CD4-positive, alpha-beta memory T cell (primary cell): Measurements from ENCODE around the gene ISLR. TPM values are rescaled to one million over a fixed set of nuclear protein-coding genes. Genes with fewer than 3 reads are reported as not detected.

Source experiments
- CTCF ChIA-PET: fragments of 350-600 bp; sonication (Branson Sonifier 250); formaldehyde crosslinking; loops from one replicate; lab custom pipeline; 2021; ENCODE audit warnings: inconsistent platforms; ENCODE audit not compliant: partially characterized antibody; lab: Charles Lee
- POLR2A ChIA-PET: fragments of 350-600 bp; sonication (Branson Sonifier 250); formaldehyde crosslinking; loops from one replicate; lab custom pipeline; 2021; ENCODE audit not compliant: partially characterized antibody; lab: Charles Lee
- DNase-seq, 5 donors: peaks; one replicate each; pipeline versions ENCODE4 v3.0.0 to v3.0.0-alpha.2; 2020 to 2022; ENCODE audit warnings: mixed read lengths in 1 of 5
- H3K27ac ChIP-seq: one replicate; pipeline ENCODE4 v1.7.0; 2013; ENCODE audit warnings: low read depth, low read length
- H3K27me3 ChIP-seq: 2 replicates; pipeline ENCODE4 v1.7.0; 2013; ENCODE audit warnings: mild to moderate bottlenecking, low read length, moderate library complexity; ENCODE audit not compliant: insufficient read depth
- H3K36me3 ChIP-seq: 2 replicates; pipeline ENCODE4 v1.7.0; 2013; ENCODE audit warnings: mild to moderate bottlenecking, low read length, moderate library complexity; ENCODE audit not compliant: insufficient read depth
- H3K4me1 ChIP-seq: 2 replicates; pipeline ENCODE4 v1.7.0; 2013; ENCODE audit warnings: mild to moderate bottlenecking, low read length, moderate library complexity; ENCODE audit not compliant: insufficient read depth
- H3K4me3 ChIP-seq, 2 donors: one replicate each; pipeline ENCODE4 v1.7.0; 2013; ENCODE audit warnings: low read length in 2 of 2, mild to moderate bottlenecking in 1 of 2
- H3K9me3 ChIP-seq, 2 donors: one replicate each; pipeline ENCODE4 v1.7.0; 2013; ENCODE audit warnings: low read length in 2 of 2, control low read depth in 1 of 2; ENCODE audit not compliant: control insufficient read depth in 1 of 2
- H3K27ac Mint-ChIP-seq, 7 donors: one replicate each; pipeline ENCODE4 v1.8.0; 2020 to 2021; ENCODE audit warnings: mixed read lengths in 7 of 7, mild to moderate bottlenecking in 6 of 7, inconsistent platforms in 3 of 7, moderate library complexity in 3 of 7
- H3K27me3 Mint-ChIP-seq, 2 donors: one replicate each; pipeline ENCODE4 v1.8.0; 2020 to 2021; ENCODE audit warnings: mixed read lengths in 2 of 2
- H3K36me3 Mint-ChIP-seq, 2 donors: one replicate each; pipeline ENCODE4 v1.8.0; 2020 to 2021; ENCODE audit warnings: mixed read lengths in 2 of 2, inconsistent platforms in 1 of 2, mild to moderate bottlenecking in 1 of 2
- H3K4me1 Mint-ChIP-seq, 4 donors: one replicate each; pipeline ENCODE4 v1.8.0; 2020 to 2021; ENCODE audit warnings: mixed read lengths in 4 of 4, mild to moderate bottlenecking in 1 of 4
- H3K4me3 Mint-ChIP-seq, 8 donors: one replicate each; pipeline ENCODE4 v1.8.0; 2020 to 2021; ENCODE audit warnings: mixed read lengths in 8 of 8, mild to moderate bottlenecking in 7 of 8, moderate library complexity in 6 of 8, inconsistent platforms in 3 of 8
- H3K9me3 Mint-ChIP-seq, 8 donors: one replicate each; pipeline ENCODE4 v1.8.0; 2020 to 2021; ENCODE audit warnings: mixed read lengths in 8 of 8, mild to moderate bottlenecking in 5 of 8, inconsistent platforms in 3 of 8, moderate library complexity in 1 of 8
- intact Hi-C: fragments of 100-400 bp; cut with micrococcal nuclease; formaldehyde crosslinking; loops from one replicate; pipeline ENCODE4 v1.15.1; 2023
- polyA plus RNA-seq, 2 donors: library from polyadenylated mRNA; unstranded; fragments of 300-500 nt; fragmentation: Illumina TruSeq; gene quantifications; one replicate each; pipeline ENCODE4 v1.2.3, GENCODE V29; 2021
- total RNA-seq, 2 experiments: library from RNA; stranded (reverse); gene quantifications; one replicate each; pipeline ENCODE4 v1.2.3, GENCODE V29; 2021

ISLR gene
- total and polyA plus RNA-seq, 4 experiments from 2014 or later, result not detected

DNA sequence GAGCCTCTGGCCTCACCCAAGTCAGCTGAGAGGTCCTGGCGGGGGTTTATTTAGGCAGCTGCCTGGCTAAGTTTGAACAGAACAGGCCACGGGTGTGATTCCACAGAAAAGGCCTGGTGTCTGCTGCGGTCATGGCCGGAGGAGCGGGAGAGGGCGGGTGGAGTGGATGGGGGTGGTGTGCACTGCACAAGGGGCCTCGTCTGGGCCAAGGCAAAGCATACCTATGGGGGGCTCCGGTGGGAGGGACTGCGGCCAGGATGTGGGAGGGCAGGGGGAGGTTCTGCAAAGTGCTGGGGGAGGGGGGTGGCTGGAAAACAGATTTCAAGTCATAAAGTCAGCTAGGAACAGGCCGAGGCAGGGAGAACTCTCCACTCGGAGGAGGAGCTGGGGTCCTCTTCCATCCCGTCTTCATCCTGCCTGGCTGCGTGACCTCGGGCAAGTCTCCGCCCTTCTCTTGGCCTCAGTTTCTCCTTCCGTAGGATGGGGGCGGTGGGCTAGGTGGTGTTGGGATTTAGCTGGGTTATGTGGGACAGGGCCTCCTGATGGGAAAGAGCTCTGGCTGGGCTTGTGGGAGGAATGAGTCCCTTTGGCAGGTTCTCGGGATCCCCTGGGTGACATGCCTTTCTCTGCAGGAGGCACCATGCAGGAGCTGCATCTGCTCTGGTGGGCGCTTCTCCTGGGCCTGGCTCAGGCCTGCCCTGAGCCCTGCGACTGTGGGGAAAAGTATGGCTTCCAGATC is 878 bp downstream of the ISLR start:
- no peak overlapping the region for H3K4me3 ChIP-seq
- no peaks in the 10 kb centered on the region for H3K9me3 ChIP-seq
- intact Hi-C loops, result no loop called here
- Mint-ChIP-seq H3K4me3 (no peak overlapping the region), H3K4me1 (no peaks in the 10 kb centered on the region), H3K27me3 (peaks cover 3 to 4% of the 10 kb centered on the region in 2 donors), H3K9me3 (peaks cover 0 to 2% (median 0%) of the 10 kb centered on the region in 8 donors), H3K27ac (no peak overlapping the region), H3K36me3 (no peaks in the 10 kb centered on the region)
- no peaks in the 10 kb centered on the region for H3K27me3 ChIP-seq
- no peaks in the 10 kb centered on the region for H3K4me1 ChIP-seq
- H3K27ac ChIP-seq, result no peak overlapping the region
- DNase-seq, result no peak
- CTCF ChIA-PET, result interaction anchor here (1.2 kb wide), 1 partner anchor 9 kb away, joined by 3 read pairs; no protein-coding TSS in a partner anchor
- H3K36me3 ChIP-seq, result no peaks in the 10 kb centered on the region
- POLR2A ChIA-PET, result no interaction called here

DNA sequence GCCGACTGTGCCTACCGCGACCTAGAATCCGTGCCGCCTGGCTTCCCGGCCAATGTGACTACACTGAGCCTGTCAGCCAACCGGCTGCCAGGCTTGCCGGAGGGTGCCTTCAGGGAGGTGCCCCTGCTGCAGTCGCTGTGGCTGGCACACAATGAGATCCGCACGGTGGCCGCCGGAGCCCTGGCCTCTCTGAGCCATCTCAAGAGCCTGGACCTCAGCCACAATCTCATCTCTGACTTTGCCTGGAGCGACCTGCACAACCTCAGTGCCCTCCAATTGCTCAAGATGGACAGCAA is 1.4 kb downstream of the ISLR start:
- Mint-ChIP-seq H3K36me3 (no peaks in the 10 kb centered on the region), H3K27ac (no peak overlapping the region), H3K4me1 (no peaks in the 10 kb centered on the region), H3K9me3 (peaks cover 0 to 2% (median 0%) of the 10 kb centered on the region in 8 donors), H3K27me3 (peaks cover 3 to 4% of the 10 kb centered on the region in 2 donors), H3K4me3 (no peak overlapping the region)
- H3K27ac ChIP-seq, result no peak overlapping the region
- no peak overlapping the region for H3K4me3 ChIP-seq
- ChIA-PET CTCF (no interaction called here), POLR2A (no interaction called here)
- no peaks in the 10 kb centered on the region for H3K36me3 ChIP-seq
- H3K9me3 ChIP-seq, result no peaks in the 10 kb centered on the region
- no peak for DNase-seq
- no peaks in the 10 kb centered on the region for H3K27me3 ChIP-seq
- intact Hi-C loops, result no loop called here
- H3K4me1 ChIP-seq, result no peaks in the 10 kb centered on the region

DNA sequence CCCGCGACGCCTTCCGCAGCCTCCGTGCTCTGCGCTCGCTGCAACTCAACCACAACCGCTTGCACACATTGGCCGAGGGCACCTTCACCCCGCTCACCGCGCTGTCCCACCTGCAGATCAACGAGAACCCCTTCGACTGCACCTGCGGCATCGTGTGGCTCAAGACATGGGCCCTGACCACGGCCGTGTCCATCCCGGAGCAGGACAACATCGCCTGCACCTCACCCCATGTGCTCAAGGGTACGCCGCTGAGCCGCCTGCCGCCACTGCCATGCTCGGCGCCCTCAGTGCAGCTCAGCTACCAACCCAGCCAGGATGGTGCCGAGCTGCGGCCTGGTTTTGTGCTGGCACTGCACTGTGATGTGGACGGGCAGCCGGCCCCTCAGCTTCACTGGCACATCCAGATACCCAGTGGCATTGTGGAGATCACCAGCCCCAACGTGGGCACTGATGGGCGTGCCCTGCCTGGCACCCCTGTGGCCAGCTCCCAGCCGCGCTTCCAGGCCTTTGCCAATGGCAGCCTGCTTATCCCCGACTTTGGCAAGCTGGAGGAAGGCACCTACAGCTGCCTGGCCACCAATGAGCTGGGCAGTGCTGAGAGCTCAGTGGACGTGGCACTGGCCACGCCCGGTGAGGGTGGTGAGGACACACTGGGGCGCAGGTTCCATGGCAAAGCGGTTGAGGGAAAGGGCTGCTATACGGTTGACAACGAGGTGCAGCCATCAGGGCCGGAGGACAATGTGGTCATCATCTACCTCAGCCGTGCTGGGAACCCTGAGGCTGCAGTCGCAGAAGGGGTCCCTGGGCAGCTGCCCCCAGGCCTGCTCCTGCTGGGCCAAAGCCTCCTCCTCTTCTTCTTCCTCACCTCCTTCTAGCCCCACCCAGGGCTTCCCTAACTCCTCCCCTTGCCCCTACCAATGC is 2.0 kb downstream of the ISLR start:
- POLR2A ChIA-PET, result no interaction called here
- no peak overlapping the region for H3K27ac ChIP-seq
- DNase-seq, result no peak
- Mint-ChIP-seq H3K36me3 (no peaks in the 10 kb centered on the region), H3K4me3 (no peak overlapping the region), H3K27me3 (peaks cover 3 to 4% of the 10 kb centered on the region in 2 donors), H3K27ac (no peak overlapping the region), H3K9me3 (peaks cover 0 to 2% (median 0%) of the 10 kb centered on the region in 8 donors), H3K4me1 (no peaks in the 10 kb centered on the region)
- CTCF ChIA-PET, result no interaction called here
- no peaks in the 10 kb centered on the region for H3K36me3 ChIP-seq
- no peaks in the 10 kb centered on the region for H3K27me3 ChIP-seq
- intact Hi-C loops, result no loop called here
- no peaks in the 10 kb centered on the region for H3K4me1 ChIP-seq
- no peak overlapping the region for H3K4me3 ChIP-seq
- no peaks in the 10 kb centered on the region for H3K9me3 ChIP-seq

DNA sequence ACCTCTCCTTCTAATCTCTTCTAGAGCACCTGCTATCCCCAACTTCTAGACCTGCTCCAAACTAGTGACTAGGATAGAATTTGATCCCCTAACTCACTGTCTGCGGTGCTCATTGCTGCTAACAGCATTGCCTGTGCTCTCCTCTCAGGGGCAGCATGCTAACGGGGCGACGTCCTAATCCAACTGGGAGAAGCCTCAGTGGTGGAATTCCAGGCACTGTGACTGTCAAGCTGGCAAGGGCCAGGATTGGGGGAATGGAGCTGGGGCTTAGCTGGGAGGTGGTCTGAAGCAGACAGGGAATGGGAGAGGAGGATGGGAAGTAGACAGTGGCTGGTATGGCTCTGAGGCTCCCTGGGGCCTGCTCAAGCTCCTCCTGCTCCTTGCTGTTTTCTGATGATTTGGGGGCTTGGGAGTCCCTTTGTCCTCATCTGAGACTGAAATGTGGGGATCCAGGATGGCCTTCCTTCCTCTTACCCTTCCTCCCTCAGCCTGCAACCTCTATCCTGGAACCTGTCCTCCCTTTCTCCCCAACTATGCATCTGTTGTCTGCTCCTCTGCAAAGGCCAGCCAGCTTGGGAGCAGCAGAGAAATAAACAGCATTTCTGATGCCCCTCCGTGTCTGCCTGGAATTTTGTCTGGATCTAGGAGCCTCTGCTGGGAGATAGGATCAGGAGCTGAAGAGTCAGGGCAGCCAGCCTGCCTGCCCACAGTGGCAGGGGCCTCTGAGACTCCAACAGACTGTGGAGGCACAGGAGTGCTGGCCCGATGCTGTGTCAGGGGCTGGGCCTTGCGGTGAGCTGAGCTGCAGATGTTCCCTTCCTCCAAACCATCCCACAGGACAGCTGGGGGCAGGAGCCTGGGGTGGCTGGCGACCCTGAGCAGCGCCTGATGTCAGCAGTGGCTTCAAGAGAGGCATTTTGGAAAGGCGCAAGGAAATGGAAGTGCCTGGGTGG is 3.0 kb downstream of the ISLR start:
- H3K27ac Mint-ChIP-seq, result no peak overlapping the region
- H3K9me3 Mint-ChIP-seq, result peaks cover 0 to 2% (median 0%) of the 10 kb centered on the region in 8 donors
- DNase-seq, result no peak
- H3K4me3 Mint-ChIP-seq, result no peak overlapping the region
- Histone ChIP-seq H3K36me3 (no peaks in the 10 kb centered on the region), H3K4me3 (no peak overlapping the region), H3K27me3 (no peaks in the 10 kb centered on the region), H3K9me3 (no peaks in the 10 kb centered on the region), H3K4me1 (no peaks in the 10 kb centered on the region), H3K27ac (no peak overlapping the region)
- H3K36me3 Mint-ChIP-seq, result no peaks in the 10 kb centered on the region
- peaks cover 3 to 4% of the 10 kb centered on the region in 2 donors for H3K27me3 Mint-ChIP-seq
- intact Hi-C loops, result no loop called here
- no peaks in the 10 kb centered on the region for H3K4me1 Mint-ChIP-seq
- ChIA-PET CTCF (no interaction called here), POLR2A (no interaction called here)

DNA sequence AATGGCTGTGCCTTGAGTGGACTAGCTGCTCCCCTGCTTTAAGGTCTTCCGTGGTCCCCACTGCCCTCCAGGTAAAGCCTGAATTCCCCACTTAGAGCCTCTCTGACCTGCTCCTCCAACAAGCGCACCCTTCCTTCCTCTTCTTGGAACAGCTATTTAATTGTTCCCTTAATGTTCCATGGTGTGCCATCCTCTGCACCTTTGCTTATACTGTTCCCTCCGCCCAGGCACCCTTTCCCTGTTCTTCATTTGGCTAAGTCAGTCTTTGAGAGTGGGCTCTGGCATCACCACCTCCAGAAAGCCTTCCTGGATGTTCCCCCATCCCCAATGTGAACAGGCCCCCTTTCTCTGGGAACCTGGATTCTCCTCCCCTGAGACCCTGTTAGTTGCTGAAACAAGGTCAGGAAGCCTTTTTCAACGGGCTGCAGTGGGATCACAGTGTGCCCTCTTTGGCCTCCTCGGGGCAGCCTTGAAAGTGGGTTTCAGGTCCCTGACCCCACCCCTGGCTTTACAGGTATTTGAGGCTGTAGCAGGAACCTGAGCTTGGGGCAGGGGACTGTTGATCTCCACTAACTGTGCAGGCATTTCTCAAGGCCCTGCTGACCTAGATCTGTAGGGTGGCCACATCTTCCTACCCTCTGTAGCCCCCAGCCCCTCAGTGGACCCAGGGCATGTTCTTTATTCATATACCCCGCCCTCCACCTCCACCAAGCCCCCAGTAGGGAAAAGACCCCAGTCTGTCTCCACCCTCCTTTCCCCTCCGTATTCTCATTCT is 5.0 kb downstream of the ISLR start:
- Mint-ChIP-seq H3K9me3 (peaks cover 0 to 2% (median 0%) of the 10 kb centered on the region in 8 donors), H3K4me1 (no peaks in the 10 kb centered on the region), H3K36me3 (no peaks in the 10 kb centered on the region), H3K27me3 (peaks cover 3 to 4% of the 10 kb centered on the region in 2 donors), H3K4me3 (no peak overlapping the region), H3K27ac (no peak overlapping the region)
- no peak overlapping the region for H3K27ac ChIP-seq
- H3K9me3 ChIP-seq, result no peaks in the 10 kb centered on the region
- ChIA-PET POLR2A (no interaction called here), CTCF (no interaction called here)
- intact Hi-C loops, result no loop called here
- no peaks in the 10 kb centered on the region for H3K36me3 ChIP-seq
- H3K27me3 ChIP-seq, result no peaks in the 10 kb centered on the region
- no peaks in the 10 kb centered on the region for H3K4me1 ChIP-seq
- no peak overlapping the region for H3K4me3 ChIP-seq
- DNase-seq, result no peak

DNA sequence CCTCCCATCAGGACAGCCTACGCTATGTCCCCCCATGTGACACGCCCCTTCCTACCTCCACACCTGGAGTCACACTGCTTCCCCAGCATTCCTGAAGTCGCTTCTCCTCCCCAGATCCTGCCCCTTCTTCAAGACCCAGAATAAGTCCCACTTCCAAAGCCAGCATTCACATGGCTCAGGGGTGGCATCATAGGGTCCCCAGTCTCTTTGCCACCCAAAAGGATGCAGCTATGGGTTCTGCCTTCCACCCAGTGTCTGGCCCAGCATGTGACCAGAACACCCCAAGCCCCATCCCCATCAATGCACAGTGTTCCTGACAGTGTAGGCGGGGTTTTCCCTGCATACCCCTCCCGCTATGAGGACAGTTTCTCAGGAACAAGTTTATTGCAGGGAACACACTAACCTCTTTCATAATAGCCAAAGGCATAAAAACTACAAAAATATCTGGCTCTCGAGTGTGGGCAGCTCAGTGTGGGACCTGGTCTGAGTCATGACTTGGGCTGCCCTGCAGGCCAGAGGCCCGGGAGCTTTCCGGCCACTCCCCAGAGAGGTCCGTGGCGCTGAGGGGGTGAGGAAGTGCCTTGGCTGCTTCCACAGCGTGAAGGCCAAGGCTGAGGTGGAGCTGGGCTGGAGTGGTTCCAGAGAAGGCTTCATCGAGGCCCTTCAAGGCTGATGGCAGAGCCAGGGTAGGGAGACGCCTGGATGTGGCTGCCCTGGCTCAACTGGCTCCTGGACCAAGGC is 5.8 kb downstream of the ISLR start:
- no peaks in the 10 kb centered on the region for H3K9me3 ChIP-seq
- Mint-ChIP-seq H3K36me3 (no peaks in the 10 kb centered on the region), H3K27ac (no peak overlapping the region), H3K27me3 (peaks cover 3 to 4% of the 10 kb centered on the region in 2 donors), H3K9me3 (peaks cover 0 to 2% (median 0%) of the 10 kb centered on the region in 8 donors), H3K4me3 (no peak overlapping the region), H3K4me1 (no peaks in the 10 kb centered on the region)
- intact Hi-C loops, result no loop called here
- no peak for DNase-seq
- no peak overlapping the region for H3K27ac ChIP-seq
- ChIA-PET CTCF (no interaction called here), POLR2A (no interaction called here)
- no peak overlapping the region for H3K4me3 ChIP-seq
- H3K27me3 ChIP-seq, result no peaks in the 10 kb centered on the region
- no peaks in the 10 kb centered on the region for H3K36me3 ChIP-seq
- no peaks in the 10 kb centered on the region for H3K4me1 ChIP-seq
